ENCODE data around the gene CHI3L1. TPM values are rescaled to one million over a fixed set of nuclear protein-coding genes. Genes with fewer than 3 reads are reported as not detected.

The CHI3L1 gene
- total RNA-seq, 1 donor from 2014 or later = not detected

DNA sequence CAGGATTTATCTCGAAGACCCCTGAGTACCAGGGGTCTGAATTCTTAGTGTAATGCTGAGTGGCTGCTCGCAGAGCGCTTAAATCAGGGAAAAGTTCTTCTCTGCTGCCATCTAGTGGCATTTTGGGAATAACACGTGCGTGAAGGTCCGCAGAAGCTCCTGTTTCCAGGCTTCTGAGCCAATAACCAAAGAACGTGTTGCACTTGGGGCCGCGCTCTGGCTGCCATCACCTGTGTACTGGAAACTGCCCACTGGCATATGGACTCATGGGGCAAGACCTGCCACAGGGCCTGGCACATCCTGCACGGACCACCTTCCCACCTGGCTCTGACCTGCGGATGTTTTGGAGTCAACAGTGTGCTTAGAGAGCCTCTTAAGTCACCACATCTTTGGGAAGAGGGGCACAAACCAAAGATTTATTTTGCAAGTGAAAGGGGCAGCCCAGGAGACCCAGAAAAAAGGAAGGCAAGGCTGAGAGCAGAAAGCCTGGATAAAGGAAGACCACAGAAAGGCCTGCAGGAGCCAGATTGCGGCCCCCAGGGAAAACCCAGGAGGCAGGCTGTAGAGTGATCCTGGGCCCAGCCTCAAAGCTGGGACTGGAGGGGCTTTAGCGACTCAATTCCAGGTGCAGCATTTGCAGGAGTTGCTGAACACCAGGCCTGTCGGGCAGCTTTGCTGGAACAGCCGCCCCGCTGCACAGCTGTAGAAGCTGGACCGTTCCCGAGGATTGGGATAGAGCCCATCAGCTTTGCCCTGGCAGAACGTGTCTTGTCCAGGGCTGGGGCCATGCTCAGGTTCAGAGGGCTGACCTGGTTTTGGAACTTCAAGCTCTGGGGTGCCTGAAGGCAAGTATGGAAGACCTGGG, 30.0 kb upstream of the CHI3L1 start:
- peaks cover 14% of the 10 kb centered on the region for H3K27me3 Mint-ChIP-seq (ENCODE audit: low read depth)
- peak; percentile 41 for DNase-seq (ENCODE audit: low spot score)
- H3K4me1 Mint-ChIP-seq (ENCODE audit: low read depth) = no peaks in the 10 kb centered on the region
- no peak overlapping the region for H3K4me3 Mint-ChIP-seq (ENCODE audit: low read depth)
- H3K36me3 Mint-ChIP-seq (ENCODE audit: low read depth) = no peaks in the 10 kb centered on the region
- no peaks in the 10 kb centered on the region for H3K9me3 Mint-ChIP-seq
- intact Hi-C loops (cut with micrococcal nuclease) = loop anchor here (1.0 kb wide), 1 partner anchor 177 kb away; no protein-coding TSS in a partner anchor
- H3K27ac Mint-ChIP-seq = no peak overlapping the region

- intact Hi-C loops (cut with micrococcal nuclease) = no loop called here
- H3K4me3 Mint-ChIP-seq (ENCODE audit: low read depth) = no peak overlapping the region
Observed at GRCh38 chr1:203215573-203215972, 29.1 kb upstream of the CHI3L1 start.

DNA sequence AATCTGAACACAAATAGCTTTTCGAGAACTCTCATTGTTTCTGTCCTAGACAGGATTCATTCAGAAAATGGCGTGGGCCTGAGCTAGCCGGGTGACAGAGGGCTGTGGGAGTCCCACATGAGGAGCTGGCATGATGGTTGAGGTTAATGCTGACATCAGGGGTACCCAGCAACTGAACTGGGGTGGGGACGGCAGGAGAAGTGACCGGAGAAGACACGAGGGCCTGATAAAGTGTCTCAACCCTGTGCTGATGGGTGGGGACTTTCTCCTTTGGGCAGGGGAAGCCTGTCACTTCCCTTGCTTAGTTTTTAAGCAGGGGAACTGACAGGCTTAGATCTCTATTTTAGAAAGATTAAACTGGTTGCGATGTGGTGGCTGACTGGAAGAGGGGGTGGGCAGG, 28.4 kb upstream of the CHI3L1 start:
- intact Hi-C loops (cut with micrococcal nuclease) = no loop called here
- no peaks in the 10 kb centered on the region for H3K9me3 Mint-ChIP-seq
- no peaks in the 10 kb centered on the region for H3K36me3 Mint-ChIP-seq (ENCODE audit: low read depth)
- no peak overlapping the region for H3K27ac Mint-ChIP-seq
- peaks cover 15% of the 10 kb centered on the region for H3K27me3 Mint-ChIP-seq (ENCODE audit: low read depth)
- H3K4me1 Mint-ChIP-seq (ENCODE audit: low read depth) = no peaks in the 10 kb centered on the region
- no peak for DNase-seq (ENCODE audit: low spot score)
- no peak overlapping the region for H3K4me3 Mint-ChIP-seq (ENCODE audit: low read depth)

More at GRCh38 chr1:203215573-203215972, 29.1 kb upstream of the CHI3L1 start:
- no peaks in the 10 kb centered on the region for H3K9me3 Mint-ChIP-seq
- H3K4me1 Mint-ChIP-seq (ENCODE audit: low read depth) = no peaks in the 10 kb centered on the region
- DNase-seq (ENCODE audit: low spot score) = no peak
- no peaks in the 10 kb centered on the region for H3K36me3 Mint-ChIP-seq (ENCODE audit: low read depth)
- peaks cover 14% of the 10 kb centered on the region for H3K27me3 Mint-ChIP-seq (ENCODE audit: low read depth)
- H3K27ac Mint-ChIP-seq = no peak overlapping the region

DNA sequence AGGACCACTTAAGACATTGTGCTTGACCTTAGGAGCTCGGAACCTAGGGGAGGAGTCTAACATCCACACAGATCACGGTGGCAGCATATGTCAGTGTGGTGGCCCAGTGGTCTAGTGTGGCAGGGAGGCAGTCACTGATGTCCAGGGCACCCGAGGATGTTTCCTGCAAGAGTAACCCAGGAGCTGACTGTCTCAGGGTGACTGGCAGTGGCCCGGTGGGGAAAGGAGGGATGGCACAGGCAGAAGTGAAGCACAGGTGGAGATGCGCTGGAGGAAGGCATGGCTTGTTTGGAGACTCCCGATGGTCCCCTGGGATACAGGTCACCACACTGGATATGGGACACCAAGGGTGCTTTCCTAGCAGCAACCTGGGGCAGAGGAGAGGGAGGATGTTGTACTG, 26.6 kb upstream of the CHI3L1 start:
- DNase-seq (ENCODE audit: low spot score) = no peak
- H3K4me3 Mint-ChIP-seq (ENCODE audit: low read depth) = no peak overlapping the region

GRCh38 chr1:203211812-203212211, 25.3 kb upstream of the CHI3L1 start:
- no peak for DNase-seq (ENCODE audit: low spot score)
- H3K4me3 Mint-ChIP-seq (ENCODE audit: low read depth) = no peak overlapping the region
- no peaks in the 10 kb centered on the region for H3K4me1 Mint-ChIP-seq (ENCODE audit: low read depth)
- H3K27me3 Mint-ChIP-seq (ENCODE audit: low read depth) = peaks cover 21% of the 10 kb centered on the region
- no peaks in the 10 kb centered on the region for H3K36me3 Mint-ChIP-seq (ENCODE audit: low read depth)
- H3K9me3 Mint-ChIP-seq = no peaks in the 10 kb centered on the region
- intact Hi-C loops (cut with micrococcal nuclease) = no loop called here
- H3K27ac Mint-ChIP-seq = no peak overlapping the region

More for the DNA sequence above, 26.6 kb upstream of the CHI3L1 start:
- peaks cover 18% of the 10 kb centered on the region for H3K27me3 Mint-ChIP-seq (ENCODE audit: low read depth)
- H3K4me1 Mint-ChIP-seq (ENCODE audit: low read depth) = no peaks in the 10 kb centered on the region
- no peaks in the 10 kb centered on the region for H3K36me3 Mint-ChIP-seq (ENCODE audit: low read depth)
- no peak overlapping the region for H3K27ac Mint-ChIP-seq
- no peaks in the 10 kb centered on the region for H3K9me3 Mint-ChIP-seq
- intact Hi-C loops (cut with micrococcal nuclease) = no loop called here

- Mint-ChIP-seq H3K4me1 (ENCODE audit: low read depth) (no peaks in the 10 kb centered on the region), H3K4me3 (ENCODE audit: low read depth) (no peak overlapping the region), H3K9me3 (no peaks in the 10 kb centered on the region), H3K27me3 (ENCODE audit: low read depth) (peaks cover 16% of the 10 kb centered on the region), H3K27ac (no peak overlapping the region), H3K36me3 (ENCODE audit: low read depth) (no peaks in the 10 kb centered on the region)
- DNase-seq (ENCODE audit: low spot score) = no peak
- intact Hi-C loops (cut with micrococcal nuclease) = no loop called here
Observed at GRCh38 chr1:203210988-203211387, 24.5 kb upstream of the CHI3L1 start.

GRCh38 chr1:203210350-203210749, 23.8 kb upstream of the CHI3L1 start:
- no peaks in the 10 kb centered on the region for H3K4me1 Mint-ChIP-seq (ENCODE audit: low read depth)
- H3K36me3 Mint-ChIP-seq (ENCODE audit: low read depth) = no peaks in the 10 kb centered on the region
- H3K9me3 Mint-ChIP-seq = no peaks in the 10 kb centered on the region
- H3K27ac Mint-ChIP-seq = no peak overlapping the region
- no peak overlapping the region for H3K4me3 Mint-ChIP-seq (ENCODE audit: low read depth)
- intact Hi-C loops (cut with micrococcal nuclease) = no loop called here
- DNase-seq (ENCODE audit: low spot score) = no peak
- peaks cover 16% of the 10 kb centered on the region for H3K27me3 Mint-ChIP-seq (ENCODE audit: low read depth)

DNA sequence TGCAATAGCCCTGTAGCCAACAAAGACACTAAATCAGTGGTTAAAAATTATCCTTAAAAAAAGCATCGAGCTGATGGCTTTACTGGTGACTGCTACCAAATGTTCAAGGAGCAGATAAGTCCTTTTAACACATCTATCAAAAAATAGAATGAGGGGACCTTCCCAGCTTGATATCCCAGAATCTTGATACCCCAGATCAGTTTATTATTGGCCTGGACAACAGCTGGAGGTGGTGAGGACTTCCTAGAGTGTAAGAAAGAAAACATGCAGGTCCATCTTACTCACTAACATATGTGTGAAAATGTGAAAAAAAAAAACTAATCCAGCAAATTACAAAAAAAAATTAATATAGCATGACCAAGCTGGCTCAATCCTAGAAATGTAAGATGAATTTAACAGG, 21.7 kb upstream of the CHI3L1 start:
- H3K27me3 Mint-ChIP-seq (ENCODE audit: low read depth) = peaks cover 20% of the 10 kb centered on the region
- H3K27ac Mint-ChIP-seq = no peak overlapping the region
- intact Hi-C loops (cut with micrococcal nuclease) = no loop called here
- no peaks in the 10 kb centered on the region for H3K4me1 Mint-ChIP-seq (ENCODE audit: low read depth)
- no peaks in the 10 kb centered on the region for H3K36me3 Mint-ChIP-seq (ENCODE audit: low read depth)
- H3K4me3 Mint-ChIP-seq (ENCODE audit: low read depth) = no peak overlapping the region
- no peaks in the 10 kb centered on the region for H3K9me3 Mint-ChIP-seq
- DNase-seq (ENCODE audit: low spot score) = no peak

DNA sequence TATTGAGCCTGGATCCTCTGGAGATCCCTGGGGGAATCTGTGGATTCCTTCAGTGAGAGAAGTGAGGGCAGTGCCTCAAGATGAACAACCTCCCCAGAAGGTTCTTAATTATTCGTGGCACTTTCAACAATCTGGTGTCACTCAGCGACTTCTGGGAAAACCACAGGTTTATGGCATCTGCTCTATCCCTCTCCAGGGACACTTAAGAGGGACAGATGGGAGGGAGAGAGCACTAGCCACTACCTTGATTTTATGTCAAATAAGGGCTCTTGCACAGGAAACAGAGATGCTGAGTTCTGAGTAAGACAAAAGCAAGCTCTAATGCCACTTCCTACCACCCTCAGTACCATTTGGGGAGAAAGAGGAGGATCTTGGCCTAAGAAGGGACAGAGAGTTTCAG, 21.2 kb upstream of the CHI3L1 start:
- H3K4me1 Mint-ChIP-seq (ENCODE audit: low read depth) = no peaks in the 10 kb centered on the region
- H3K27ac Mint-ChIP-seq = no peak overlapping the region
- H3K4me3 Mint-ChIP-seq (ENCODE audit: low read depth) = no peak overlapping the region
- DNase-seq (ENCODE audit: low spot score) = no peak
- no peaks in the 10 kb centered on the region for H3K36me3 Mint-ChIP-seq (ENCODE audit: low read depth)
- H3K27me3 Mint-ChIP-seq (ENCODE audit: low read depth) = peaks cover 22% of the 10 kb centered on the region
- H3K9me3 Mint-ChIP-seq = no peaks in the 10 kb centered on the region
- intact Hi-C loops (cut with micrococcal nuclease) = no loop called here

- intact Hi-C loops (cut with micrococcal nuclease) = no loop called here
Observed at GRCh38 chr1:203206129-203206687, 19.7 kb upstream of the CHI3L1 start.

GRCh38 chr1:203204756-203205155, 18.3 kb upstream of the CHI3L1 start:
- DNase-seq (ENCODE audit: low spot score) = no peak
- H3K4me3 Mint-ChIP-seq (ENCODE audit: low read depth) = no peak overlapping the region
- no peaks in the 10 kb centered on the region for H3K9me3 Mint-ChIP-seq
- H3K27ac Mint-ChIP-seq = no peak overlapping the region
- no peaks in the 10 kb centered on the region for H3K36me3 Mint-ChIP-seq (ENCODE audit: low read depth)
- no peaks in the 10 kb centered on the region for H3K4me1 Mint-ChIP-seq (ENCODE audit: low read depth)
- peaks cover 25% of the 10 kb centered on the region for H3K27me3 Mint-ChIP-seq (ENCODE audit: low read depth)
- intact Hi-C loops (cut with micrococcal nuclease) = no loop called here

More at GRCh38 chr1:203206129-203206687, 19.7 kb upstream of the CHI3L1 start:
- Mint-ChIP-seq H3K27ac (no peak overlapping the region), H3K4me1 (ENCODE audit: low read depth) (no peaks in the 10 kb centered on the region), H3K36me3 (ENCODE audit: low read depth) (no peaks in the 10 kb centered on the region), H3K27me3 (ENCODE audit: low read depth) (peaks cover 19% of the 10 kb centered on the region), H3K4me3 (ENCODE audit: low read depth) (no peak overlapping the region), H3K9me3 (no peaks in the 10 kb centered on the region)
- DNase-seq (ENCODE audit: low spot score) = no peak

GRCh38 chr1:203202431-203203245, 16.1 kb upstream of the CHI3L1 start:
- no peaks in the 10 kb centered on the region for H3K4me1 Mint-ChIP-seq (ENCODE audit: low read depth)
- H3K36me3 Mint-ChIP-seq (ENCODE audit: low read depth) = no peaks in the 10 kb centered on the region
- no peaks in the 10 kb centered on the region for H3K9me3 Mint-ChIP-seq
- no peak overlapping the region for H3K27ac Mint-ChIP-seq
- H3K4me3 Mint-ChIP-seq (ENCODE audit: low read depth) = no peak overlapping the region
- intact Hi-C loops (cut with micrococcal nuclease) = no loop called here
- H3K27me3 Mint-ChIP-seq (ENCODE audit: low read depth) = peaks cover 21% of the 10 kb centered on the region
- DNase-seq (ENCODE audit: low spot score) = no peak

Measured in activated T-helper 2 cell treated with anti-CD3 and anti-CD28 coated beads, Interferon-gamma antibody, Interleukin-2, Interleukin-4, amounts not matched to agents 10 μg/mL and 5 μg/mL and 100 μg/mL, durations not matched to agents 14 hours and 24 hours and 36 hours (primary cell).